ENCODE results near the gene RIT1.
"Not testable (repeated sequence)": the region's sequence is repeated elsewhere in the genome, so short reads cannot be mapped to it uniquely, and the experiment has no call there.

Gene RIT1

DNA sequence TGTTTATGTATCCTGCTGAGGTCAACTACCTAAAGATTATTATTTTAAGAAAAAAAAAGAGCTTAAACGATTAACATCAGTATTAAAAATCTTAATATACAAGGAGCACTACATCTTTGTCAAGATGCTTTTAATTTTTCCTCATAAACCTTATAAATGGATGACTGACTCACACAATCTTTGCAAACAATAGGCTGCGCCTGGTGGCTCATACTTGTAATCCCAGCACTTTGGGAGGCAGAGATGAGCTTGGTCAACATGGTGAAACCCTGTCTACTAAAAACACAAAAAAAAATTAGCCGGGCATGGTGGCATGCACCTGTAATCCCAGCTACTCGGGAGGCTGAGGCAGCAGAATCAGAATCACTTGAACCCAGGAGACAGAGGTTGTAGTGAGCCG, 21.3 kb upstream of the RIT1 start:
- DNase-seq = no peak

DNA sequence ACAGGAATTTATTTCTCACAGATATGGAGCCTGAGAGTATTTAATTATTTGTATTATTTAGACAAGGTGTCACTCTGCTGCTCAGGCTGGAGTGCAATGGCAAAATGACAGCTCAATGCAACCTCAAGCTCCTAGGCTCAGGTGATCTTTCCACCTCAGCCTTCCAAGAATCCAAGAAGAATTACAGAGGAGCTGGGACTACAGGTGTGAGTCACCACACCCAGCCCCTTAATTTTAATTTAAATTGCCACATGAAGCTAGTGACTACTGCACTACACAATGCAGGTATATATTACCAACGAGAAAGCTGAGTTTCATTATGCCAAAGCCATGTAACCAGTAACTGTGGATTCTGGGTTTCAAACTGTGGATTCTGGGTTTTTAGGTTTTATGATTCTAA, 20.9 kb upstream of the RIT1 start:
- DNase-seq = no peak

DNA sequence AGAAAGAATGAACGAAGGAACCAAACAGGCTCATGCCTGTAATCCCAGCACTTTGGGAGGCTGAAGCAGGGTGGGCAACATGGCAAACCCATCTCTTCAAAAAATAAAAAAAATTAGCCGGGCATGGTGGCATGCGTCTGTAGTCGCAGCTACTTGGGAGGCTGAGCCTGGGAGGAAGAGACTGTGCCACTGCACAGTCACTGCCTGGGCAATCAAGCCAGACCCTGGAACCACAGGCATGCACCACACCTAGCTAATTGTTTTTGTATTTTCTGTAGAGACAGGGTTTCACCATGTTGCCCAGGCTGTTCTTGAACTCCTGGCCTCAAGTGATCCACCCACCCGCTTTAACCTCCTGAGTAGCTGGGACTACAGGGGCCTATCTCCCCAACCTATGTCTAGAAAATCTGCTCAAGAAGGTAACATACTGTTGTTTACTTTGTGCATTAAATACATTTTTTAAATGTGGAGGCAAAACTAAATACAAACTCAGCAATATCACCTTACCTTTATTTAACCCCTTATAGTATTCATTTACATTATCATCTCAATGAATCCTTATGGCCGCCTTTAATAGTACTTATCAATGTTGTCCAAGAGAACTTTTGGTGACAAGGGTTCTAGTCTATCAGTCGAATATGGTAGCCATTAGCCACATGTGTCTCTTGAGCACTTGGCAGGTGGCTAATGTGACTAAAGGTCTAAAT, 20.3 kb upstream of the RIT1 start:
- DNase-seq = no peak

DNA sequence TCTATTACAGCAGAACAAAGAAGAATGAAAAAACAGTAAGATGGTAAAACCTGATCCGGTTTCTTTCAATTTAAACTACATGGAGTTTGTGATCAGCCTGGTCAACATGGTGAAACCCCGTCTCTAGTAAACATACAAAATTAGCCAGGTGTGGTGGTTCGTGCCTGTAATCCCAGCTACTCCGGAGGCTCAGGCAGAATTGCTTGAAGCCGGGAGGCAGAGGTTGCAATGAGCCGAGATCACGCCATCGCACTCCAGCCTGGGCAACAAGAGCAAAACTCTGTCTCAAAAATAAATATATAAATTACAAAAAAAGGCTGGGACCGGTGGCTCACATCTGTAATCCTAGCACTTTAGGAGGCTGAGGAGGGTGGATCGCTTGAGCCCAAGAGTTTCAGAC, 19.6 kb upstream of the RIT1 start:
- not testable (repeated sequence) for DNase-seq

DNA sequence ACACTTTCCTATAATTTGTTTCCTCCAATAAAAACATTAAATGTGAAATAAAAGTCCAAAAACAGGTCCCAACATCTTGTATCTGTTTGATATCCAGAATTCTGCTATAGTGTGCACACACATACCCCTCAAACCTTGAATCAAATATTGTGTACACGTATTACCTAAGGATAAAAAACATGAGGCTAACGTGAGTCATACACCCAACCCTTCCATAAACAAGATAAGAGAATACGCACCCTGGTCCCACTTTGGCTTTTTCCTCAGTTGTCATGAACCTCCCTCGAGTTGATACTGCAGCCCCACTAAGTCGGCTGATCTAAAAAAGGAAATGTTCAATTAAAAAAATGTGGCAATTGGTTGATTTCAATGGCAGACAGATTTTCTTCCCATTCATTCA, 17.9 kb upstream of the RIT1 start:
- no peak for DNase-seq

DNA sequence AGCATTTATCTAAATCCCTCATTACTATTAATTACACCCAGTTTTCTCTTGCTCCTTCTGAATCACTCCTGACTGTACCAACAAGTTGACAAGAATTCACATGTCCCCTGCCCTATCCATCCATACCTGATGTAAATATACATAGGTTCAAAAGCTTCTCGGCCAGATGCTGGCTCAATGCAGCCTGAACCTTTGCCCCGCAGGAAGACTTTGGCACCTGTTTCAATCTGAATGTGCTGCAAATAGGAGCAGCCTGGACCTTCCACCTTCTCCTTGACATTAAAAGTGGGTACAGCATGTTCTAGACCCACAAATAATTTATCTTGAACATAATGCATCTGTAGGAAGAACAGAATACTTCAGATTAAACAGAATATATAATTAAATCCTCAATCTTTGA, 14.4 kb upstream of the RIT1 start:
- no peak for DNase-seq

DNA sequence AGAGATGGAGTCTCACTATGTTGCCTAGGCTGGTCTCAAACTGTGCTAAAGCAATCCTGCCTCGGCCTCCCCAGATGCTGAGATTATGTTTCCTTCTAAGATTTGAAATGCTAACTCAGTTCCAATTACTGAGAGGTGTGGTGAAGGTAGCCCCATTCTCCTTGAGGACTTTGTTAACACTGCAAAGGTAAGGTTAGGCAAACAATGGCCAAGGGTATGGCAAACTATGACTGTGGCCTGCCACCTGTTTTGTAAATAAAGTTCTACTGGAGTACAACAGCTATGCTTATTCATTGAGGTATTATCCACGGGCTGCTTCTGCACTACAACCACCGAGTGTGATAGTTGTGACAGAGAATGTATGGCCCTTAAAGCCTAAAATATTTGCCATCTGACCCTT, 9.6 kb upstream of the RIT1 start:
- no peak for DNase-seq

DNA sequence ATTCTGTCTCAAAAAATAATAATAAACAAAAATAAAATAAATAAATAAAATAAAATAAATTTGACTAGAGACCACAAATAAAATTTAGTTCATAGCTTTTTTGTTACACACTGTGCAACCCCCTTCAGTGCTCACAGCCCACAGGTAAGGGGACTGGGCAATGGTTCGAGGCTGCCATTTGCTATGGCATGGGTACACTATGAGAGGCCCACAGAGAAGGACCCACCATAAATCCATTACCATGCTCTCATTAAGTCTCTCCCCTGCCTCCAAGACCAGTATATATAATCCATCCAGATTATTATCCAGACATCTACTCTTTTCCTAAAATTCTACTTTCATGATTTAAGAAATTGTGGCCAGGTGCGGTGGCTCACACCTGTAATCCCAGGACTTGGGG, 8.7 kb upstream of the RIT1 start:
- no peak for DNase-seq

DNA sequence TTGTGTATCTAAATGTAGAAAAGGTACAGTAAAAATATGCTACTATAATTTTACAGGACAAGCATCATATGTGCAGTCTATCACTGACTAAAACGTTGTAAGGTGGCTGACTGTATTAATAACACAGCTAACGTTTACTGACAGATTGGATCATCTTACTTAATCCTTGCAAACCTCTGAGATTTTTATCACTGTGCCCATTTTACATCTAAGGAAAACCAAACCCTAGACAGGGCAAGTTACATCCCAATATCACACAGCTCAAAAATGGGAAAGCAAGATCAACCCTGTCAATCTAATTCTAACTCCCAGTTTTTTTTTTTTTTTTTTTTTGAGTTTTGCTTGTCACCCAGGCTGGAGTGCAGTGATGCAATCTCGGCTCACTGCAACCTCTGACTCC, 7.5 kb upstream of the RIT1 start:
- no peak for DNase-seq

DNA sequence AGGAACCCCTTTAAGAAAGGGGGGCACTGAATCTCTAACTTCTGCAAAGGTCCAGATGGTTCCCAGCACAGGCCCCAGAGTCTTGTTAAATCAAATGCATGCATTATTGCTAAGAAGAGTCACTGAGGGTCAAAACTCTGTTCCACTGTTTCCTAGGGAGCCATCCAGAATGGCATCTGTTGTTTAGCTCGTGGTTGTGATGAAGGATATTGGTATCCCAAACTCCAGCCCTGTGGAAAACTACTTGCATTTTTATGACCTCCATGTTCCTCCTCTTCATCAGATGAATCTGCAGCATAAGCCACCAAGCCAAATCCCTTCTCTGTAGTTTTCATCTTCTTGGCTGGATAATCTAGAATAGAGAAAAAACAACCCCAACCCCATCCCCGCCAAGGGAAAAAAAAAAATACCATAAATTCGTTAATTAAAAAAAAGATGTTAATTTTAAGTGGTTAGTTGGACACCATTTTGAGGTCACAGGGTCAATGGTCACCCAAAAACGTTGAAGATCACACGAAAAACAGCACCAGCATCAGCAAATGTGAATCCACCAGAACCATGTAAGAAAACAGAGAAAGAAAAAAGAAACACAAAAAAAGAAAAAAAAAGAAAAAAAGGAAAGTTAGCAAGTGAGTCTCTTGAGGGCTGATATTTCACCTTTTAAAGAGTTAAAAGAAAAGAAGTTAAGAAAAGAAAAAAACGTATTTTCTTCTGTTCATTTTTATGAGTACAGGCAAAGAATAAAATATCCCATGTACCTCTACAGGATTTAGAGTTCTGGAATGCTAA, 3.0 kb upstream of the RIT1 start:
- DNase-seq = no peak

DNA sequence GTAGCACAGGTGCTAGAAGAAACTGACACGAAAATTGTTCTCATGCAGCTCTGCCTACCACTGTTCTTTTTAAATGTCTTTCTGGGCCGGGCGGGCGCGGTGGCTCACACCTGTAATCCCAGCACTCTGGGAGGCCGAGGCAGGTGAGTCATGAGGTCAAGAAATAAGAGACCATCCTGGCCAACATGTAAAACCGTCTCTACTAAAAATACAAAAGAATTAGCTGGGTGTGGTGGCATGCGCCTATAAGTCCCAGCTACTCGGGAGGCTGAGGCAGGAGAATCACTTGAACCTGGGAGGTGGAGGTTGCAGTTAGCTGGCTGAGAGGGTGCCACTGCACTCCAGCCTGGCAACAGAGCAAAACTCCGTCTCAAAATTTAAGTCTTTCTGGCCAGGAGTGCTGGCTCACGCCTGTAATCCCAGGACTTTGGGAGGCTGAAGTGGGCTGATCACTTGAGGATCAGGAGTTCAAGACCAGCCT, 947 bp upstream of the RIT1 start:
- no peak for DNase-seq

DNA sequence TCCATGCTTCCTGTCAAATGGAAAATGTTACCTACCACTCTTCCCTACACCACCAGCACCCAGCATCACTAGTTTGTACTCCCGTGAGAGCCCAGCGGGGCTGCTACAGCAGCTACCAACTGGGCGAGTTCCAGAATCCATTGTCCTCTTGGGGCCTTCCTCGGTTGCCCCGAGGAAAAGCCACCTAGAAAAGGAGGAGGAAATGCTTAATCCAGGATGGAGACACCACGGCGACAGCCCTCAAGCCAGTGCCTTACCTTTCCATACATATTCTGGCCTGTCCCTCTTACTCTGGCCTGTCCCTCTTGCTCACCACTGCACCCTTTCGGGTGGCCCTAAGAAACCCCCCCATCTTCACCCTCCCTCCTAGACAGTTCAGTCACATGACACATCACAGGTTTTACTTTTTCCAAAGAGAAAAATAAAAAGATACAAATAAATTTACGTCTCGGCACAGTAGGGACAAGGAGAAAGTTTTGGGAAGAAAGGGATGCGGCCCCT, 478 bp downstream of the RIT1 start:
- peak; percentile 25 for DNase-seq

DNA sequence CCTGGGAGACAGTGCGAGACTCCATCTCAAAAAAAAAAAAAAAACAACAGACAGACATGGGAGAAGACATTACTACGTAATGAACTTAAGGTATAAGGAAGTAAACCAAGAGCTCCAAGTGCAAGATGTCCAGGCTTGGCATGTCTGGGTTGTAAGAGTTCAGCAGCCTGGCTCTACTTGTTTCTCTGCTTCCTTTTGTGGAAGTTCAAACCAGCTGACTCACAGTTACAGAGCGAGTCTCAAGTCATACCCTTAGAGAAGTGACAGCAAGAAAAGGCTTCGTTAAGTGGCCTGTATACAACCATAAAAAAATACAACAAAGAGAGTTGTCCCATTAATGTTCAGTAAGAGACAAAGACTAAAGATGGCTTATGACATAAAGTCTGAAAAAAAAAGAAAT, 1.3 kb downstream of the RIT1 start:
- no peak for DNase-seq

DNA sequence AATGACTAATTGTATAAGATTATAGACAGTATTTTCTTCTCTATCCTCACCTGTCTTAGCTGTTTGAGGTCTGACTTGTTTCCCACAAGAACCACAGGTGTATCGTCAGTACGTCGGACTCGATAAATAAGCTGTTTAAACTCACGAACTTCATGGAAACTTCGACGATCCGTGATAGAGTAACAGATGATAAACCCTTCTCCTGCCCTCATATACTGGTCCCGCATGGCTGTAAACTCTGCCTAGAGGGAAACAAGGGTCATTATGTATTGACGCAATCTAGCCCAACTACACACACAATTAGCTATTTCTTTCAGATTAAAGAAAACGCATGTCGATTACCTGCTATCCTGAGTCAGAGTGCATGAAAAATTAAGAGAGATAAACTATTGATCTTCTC, 6.9 kb downstream of the RIT1 start:
- DNase-seq = no peak

DNA sequence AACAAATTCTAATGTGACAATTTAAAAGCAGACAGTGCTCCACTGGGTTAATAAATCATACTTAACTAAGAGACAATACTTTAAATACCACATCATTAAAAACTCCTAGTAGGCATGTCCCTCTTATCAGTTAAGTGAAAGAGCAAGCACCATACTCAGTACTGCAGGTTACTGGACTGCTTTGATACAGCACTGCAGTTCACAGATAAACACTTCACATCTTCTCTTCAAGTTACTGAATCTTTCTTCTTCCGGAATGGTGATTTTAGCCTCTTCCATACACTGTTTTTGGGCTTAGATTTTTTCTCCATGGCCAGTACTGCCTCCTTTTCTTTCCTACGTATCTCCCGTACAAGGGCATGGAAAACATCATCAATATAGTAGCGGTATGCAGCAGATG, 11.0 kb downstream of the RIT1 start:
- no peak for DNase-seq

DNA sequence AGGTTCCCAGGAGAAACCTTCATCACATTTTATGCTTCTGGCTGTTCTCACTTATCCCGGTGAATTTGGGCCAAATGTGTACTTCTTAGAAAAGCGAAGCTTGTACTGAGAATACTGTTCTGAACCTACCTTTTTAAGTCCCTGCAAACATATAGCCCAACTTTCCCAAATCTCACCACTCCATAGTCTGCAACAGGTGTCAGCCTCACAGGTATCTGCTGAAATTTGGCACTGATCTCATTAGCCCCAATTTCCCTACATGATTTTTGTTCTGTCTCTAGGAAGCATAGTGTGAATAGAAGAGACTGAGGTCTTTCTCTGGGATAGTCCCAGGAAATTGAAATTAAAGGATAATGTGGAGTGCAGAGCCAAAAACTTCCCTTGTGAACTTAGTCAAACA, 11.5 kb downstream of the RIT1 start:
- no peak for DNase-seq

DNA sequence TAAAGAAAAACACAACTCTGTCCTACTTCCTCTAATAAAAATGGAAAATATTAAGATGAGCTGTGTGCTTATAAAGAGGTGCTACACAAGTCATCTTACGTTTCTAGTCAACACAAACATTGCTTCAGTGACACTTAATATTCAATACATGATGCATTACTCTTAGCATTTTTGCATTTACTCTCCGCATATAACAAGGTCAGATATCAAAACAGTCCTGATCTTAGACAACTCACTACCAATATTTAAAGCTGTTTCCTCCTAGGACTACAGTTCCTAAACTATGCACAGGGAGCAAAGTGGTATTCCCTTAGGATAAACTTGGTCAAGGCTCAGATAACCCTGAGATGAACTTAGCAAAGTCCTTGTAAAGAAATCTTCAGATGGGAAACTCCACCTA, 12.3 kb downstream of the RIT1 start:
- DNase-seq = no peak

DNA sequence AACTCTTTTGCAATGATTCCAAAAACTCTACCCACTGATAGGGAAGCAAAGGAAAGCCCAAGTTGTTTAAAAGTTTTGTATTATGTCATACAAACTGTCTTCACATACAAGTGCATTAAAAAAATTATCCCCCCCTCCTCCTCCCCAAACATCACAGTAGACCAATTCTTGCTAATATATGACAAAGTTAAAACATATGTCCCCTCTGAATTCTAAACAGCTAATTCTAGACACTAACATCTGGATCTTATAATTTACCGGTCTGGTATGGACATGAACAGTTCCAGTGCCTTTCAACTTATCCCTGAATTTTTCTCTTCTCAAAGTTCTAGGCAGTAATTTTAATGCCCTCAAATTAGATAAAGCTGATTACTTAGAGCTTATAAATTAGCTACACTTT, 13.4 kb downstream of the RIT1 start:
- DNase-seq = no peak

DNA sequence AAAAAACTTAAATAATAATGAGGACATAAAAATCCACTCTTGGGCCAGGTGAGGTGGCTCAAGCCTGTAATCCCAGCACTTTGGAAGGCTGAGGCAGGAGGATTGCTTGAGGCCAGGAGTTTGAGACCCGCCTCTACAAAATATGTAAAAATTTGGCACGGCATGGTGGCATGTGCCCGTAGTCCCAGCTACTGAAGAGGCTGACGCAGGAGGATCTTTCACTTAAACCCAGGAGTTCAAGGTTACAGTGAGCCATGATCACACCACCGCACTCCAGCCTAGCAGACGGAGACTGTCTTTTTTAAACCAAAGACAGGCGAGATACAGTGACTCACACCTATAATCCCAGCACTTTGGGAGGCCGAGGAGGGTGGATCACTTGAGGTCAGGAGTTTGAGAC, 14.7 kb downstream of the RIT1 start:
- not testable (repeated sequence) for DNase-seq

DNA sequence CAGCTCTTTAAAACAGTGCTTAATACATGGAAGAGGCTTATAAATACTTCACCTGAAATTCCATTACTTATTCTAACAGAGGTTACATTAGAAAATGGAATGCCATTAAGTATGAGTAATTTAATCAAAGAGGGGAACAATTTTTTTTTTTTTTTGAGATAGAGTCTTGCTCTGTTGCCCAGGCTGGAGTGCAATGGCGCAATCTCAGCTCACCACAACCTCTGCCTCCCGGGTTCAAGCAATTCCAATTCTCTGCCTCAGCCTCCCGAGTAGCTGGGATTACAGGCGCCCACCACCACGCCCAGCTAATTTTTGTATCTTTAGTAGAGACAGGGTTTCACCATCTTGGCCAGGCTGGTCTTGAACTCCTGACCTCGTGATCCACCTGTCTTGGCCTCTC, 15.5 kb downstream of the RIT1 start:
- not testable (repeated sequence) for DNase-seq

DNA sequence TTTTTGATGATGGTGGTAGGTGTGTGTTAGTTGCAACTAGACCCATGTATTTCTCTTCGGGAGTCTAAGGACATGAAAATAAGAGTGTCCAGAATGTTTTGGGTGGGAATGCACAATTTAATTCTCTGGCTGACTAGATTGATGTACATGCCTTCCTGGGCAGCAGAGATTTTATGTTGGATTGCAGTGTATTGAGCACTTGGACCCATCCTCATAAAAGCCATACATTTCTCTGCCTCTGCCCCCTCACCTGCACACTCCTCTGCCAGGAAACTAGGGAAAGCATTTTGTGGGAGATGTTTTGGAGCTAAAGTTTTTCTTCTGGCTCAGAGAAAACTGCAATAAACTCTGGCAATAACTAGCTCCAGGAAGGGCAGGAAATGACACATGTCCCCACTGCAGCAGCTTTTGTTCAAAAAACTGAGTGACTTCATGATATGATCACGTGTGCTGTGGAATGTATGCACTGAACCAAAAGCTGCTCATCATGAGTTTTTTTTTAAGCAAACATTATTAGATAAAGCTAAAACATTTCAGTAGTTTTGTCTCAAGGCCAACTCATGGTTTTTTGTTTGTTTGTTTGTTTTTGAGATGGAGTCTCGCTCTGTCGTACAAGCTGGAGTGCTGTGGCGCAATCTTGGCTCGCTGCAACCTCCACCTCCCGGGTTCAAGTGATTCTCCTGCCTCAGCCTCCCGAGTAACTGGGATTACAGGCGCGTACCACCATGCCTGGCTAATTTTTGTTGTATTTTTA, 17.6 kb downstream of the RIT1 start:
- DNase-seq = no peak

DNA sequence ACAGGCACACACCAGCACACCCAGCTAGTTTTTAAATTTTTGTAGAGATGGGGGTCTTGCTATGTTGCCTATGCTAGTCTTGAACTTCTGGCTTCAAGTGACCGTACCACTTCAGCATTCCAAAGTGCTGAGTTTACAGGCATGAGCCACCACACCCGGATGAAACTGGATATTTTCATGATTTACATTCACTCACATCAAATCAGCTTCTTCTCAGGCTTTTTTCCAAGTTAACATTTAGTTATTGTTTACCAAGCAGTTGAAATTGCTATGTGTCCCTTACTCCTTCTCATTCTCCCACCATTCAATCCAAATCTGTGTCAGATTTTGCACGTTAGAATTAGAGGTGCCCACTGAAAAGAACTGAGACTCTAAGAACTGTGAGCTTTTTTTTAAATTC, 18.4 kb downstream of the RIT1 start:
- DNase-seq = no peak

DNA sequence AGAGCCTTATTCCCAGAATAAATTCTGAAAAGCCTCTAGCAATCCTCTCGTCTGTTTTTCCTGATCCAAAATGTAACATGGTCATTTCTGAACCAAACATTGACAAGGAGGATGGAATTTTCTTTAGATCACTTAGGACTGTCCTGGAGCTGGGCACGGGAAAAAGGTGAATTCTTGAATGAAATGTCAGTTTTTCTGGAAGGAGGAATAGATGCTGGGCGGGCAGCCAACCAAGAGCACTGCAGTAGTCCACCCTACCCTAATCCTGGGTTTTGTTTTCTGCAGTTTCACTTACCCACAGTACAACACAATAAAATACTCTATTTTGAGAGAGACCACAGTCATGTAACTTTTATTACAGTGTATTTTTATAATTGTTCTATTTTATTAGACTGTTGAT, 20.9 kb downstream of the RIT1 start:
- no peak for DNase-seq

DNA sequence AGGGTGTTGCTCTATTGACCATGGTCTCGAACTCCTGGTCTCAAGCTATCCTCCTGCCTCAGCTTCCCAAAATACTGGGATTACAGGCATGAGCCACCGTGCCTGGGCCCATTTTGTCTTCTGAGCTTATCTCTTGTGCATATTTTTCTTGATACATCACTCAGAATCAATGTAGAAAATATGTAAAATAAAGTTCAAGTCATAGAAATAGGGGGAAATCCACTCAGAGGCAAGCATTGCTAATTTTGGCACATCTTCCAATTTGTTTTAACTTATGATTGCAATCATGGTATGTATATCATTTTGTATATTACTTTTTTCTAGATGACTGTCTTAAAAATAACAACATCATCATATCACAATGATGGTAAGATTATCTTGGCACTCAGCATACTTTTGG, 21.6 kb downstream of the RIT1 start:
- DNase-seq = no peak
